Measurements from ENCODE around the gene KCNIP1. TPM values are rescaled to one million over a fixed set of nuclear protein-coding genes. Genes with fewer than 3 reads are reported as not detected.
A peak's percentile ranks its signal among the peaks of the same experiment; 100 is the strongest.

The KCNIP1 gene
- total RNA-seq, 2 donors from 2014 or later, result not detected

DNA sequence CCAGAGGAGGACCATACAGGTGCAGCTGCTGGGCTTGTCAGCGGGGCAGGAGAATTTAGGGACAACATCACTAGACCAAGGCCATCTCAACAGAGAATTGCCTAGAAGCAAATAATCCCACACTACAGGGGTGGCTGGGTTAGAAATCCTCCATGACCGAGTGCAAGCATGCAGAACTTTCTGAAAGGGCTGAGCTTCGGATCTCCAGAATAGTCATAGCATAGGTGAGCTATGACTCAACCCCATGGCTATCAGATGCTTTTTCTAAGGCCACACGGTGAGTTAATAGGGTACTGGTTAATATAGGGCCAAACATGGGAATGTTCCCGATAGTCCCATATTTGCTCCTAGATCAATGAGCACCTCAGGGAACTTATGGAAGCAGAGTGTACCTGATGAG, 4.2 kb downstream of the KCNIP1 start:
- DNase-seq (ENCODE audit: low spot score) (no peak), ATAC-seq (no peak)
- Mint-ChIP-seq H3K9me3 (no peaks in the 10 kb centered on the region), H3K36me3 (no peaks in the 10 kb centered on the region), H3K4me3 (no peak overlapping the region), H3K27ac (no peak overlapping the region), H3K4me1 (ENCODE audit: low read depth in 2 of 2) (no peaks in the 10 kb centered on the region), H3K27me3 (peaks cover 8 to 20% of the 10 kb centered on the region in 2 donors)

DNA sequence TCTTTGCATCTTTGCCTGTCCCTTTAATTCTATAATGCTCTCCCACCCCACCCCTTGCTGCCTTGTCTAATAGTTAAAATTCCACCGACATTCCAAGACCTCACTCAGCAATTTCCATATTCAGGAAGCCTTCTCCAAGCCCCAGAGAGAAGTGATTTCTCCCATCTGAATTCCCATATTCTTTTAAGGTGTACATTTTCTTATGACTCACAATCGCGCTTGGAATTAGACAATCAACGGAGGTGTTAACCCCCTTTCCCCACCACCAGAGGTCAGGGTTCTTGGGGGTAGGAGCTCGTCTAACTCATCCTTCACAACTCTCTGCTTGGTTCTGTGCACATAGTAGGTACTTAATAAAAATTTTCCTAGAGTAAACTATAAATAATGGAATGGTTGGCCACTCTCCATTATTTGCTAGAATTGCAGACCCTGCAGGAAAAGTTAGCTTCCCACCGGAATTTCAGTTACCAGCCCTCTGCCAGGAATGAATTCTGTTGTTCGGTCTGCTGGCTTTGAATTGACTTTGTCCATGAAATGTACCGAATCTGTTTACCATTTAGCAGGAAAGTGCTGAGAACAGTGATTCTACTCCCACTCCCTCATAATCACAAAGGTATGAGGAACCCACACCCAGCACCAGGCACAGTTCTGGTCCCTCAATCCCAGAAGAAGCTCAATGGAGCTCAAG, 5.0 kb downstream of the KCNIP1 start:
- ATAC-seq (no peak), DNase-seq (ENCODE audit: low spot score) (no peak)
- Mint-ChIP-seq H3K36me3 (no peaks in the 10 kb centered on the region), H3K27ac (no peak overlapping the region), H3K4me3 (no peak overlapping the region), H3K9me3 (no peaks in the 10 kb centered on the region), H3K4me1 (ENCODE audit: low read depth in 2 of 2) (no peaks in the 10 kb centered on the region), H3K27me3 (peaks cover 6 to 16% of the 10 kb centered on the region in 2 donors)

GRCh38 chr5:170509348-170509660, 5.5 kb downstream of the KCNIP1 start:
- Mint-ChIP-seq H3K36me3 (no peaks in the 10 kb centered on the region), H3K27me3 (peaks cover 6 to 16% of the 10 kb centered on the region in 2 donors), H3K27ac (no peak overlapping the region), H3K4me3 (no peak overlapping the region), H3K4me1 (ENCODE audit: low read depth in 2 of 2) (no peaks in the 10 kb centered on the region), H3K9me3 (no peaks in the 10 kb centered on the region)
- no peak for ATAC-seq
- no peak for DNase-seq (ENCODE audit: low spot score)

- no peak for ATAC-seq
- Mint-ChIP-seq H3K27me3 (peaks cover 3 to 12% of the 10 kb centered on the region in 2 donors), H3K4me1 (ENCODE audit: low read depth in 2 of 2) (no peaks in the 10 kb centered on the region), H3K4me3 (no peak overlapping the region), H3K27ac (no peak overlapping the region), H3K9me3 (no peaks in the 10 kb centered on the region), H3K36me3 (no peaks in the 10 kb centered on the region)
- DNase-seq (ENCODE audit: low spot score), result no peak
Measured at GRCh38 chr5:170510126-170510525, 6.3 kb downstream of the KCNIP1 start.

GRCh38 chr5:170510559-170510958, 6.7 kb downstream of the KCNIP1 start:
- Mint-ChIP-seq H3K27ac (no peak overlapping the region), H3K4me3 (no peak overlapping the region), H3K27me3 (peaks cover 0 to 9% of the 10 kb centered on the region in 2 donors), H3K9me3 (no peaks in the 10 kb centered on the region), H3K36me3 (no peaks in the 10 kb centered on the region), H3K4me1 (ENCODE audit: low read depth in 2 of 2) (no peaks in the 10 kb centered on the region)
- DNase-seq (ENCODE audit: low spot score) (no peak), ATAC-seq (no peak)

- ATAC-seq (no peak), DNase-seq (ENCODE audit: low spot score) (no peak)
- no peaks in the 10 kb centered on the region for H3K9me3 Mint-ChIP-seq
- no peak overlapping the region for H3K4me3 Mint-ChIP-seq
- peaks cover 0 to 9% of the 10 kb centered on the region in 2 donors for H3K27me3 Mint-ChIP-seq
- no peaks in the 10 kb centered on the region for H3K4me1 Mint-ChIP-seq (ENCODE audit: low read depth in 2 of 2)
- H3K36me3 Mint-ChIP-seq, result no peaks in the 10 kb centered on the region
- no peak overlapping the region for H3K27ac Mint-ChIP-seq
Measured at GRCh38 chr5:170511551-170512258, 7.9 kb downstream of the KCNIP1 start.

GRCh38 chr5:170513856-170514525, 10.2 kb downstream of the KCNIP1 start:
- Mint-ChIP-seq H3K4me3 (no peak overlapping the region), H3K27ac (no peak overlapping the region), H3K27me3 (peaks cover under 1 to 3% of the 10 kb centered on the region in 2 donors), H3K9me3 (no peaks in the 10 kb centered on the region), H3K36me3 (no peaks in the 10 kb centered on the region), H3K4me1 (ENCODE audit: low read depth in 2 of 2) (no peaks in the 10 kb centered on the region)
- ATAC-seq (no peak), DNase-seq (ENCODE audit: low spot score) (no peak)

GRCh38 chr5:170517411-170517810, 13.6 kb downstream of the KCNIP1 start:
- no peak overlapping the region for H3K27ac Mint-ChIP-seq
- DNase-seq (ENCODE audit: low spot score) (no peak), ATAC-seq (no peak)
- peaks cover 8 to 17% of the 10 kb centered on the region in 2 donors for H3K27me3 Mint-ChIP-seq
- no peaks in the 10 kb centered on the region for H3K9me3 Mint-ChIP-seq
- no peaks in the 10 kb centered on the region for H3K36me3 Mint-ChIP-seq
- H3K4me1 Mint-ChIP-seq (ENCODE audit: low read depth in 2 of 2), result no peaks in the 10 kb centered on the region
- H3K4me3 Mint-ChIP-seq, result no peak overlapping the region

- no peaks in the 10 kb centered on the region for H3K9me3 Mint-ChIP-seq
Measured at GRCh38 chr5:170518277-170518676, 14.5 kb downstream of the KCNIP1 start.

GRCh38 chr5:170519549-170519948, 15.7 kb downstream of the KCNIP1 start:
- Mint-ChIP-seq H3K27me3 (peaks cover 15 to 17% of the 10 kb centered on the region in 2 donors), H3K36me3 (no peaks in the 10 kb centered on the region), H3K4me1 (ENCODE audit: low read depth in 2 of 2) (peaks cover 0 to 3% of the 10 kb centered on the region in 2 donors), H3K4me3 (no peak overlapping the region), H3K27ac (no peak overlapping the region), H3K9me3 (no peaks in the 10 kb centered on the region)
- no peak for ATAC-seq
- DNase-seq (ENCODE audit: low spot score), result no peak

More at GRCh38 chr5:170518277-170518676, 14.5 kb downstream of the KCNIP1 start:
- Mint-ChIP-seq H3K36me3 (no peaks in the 10 kb centered on the region), H3K4me3 (no peak overlapping the region), H3K4me1 (ENCODE audit: low read depth in 2 of 2) (no peaks in the 10 kb centered on the region), H3K27ac (no peak overlapping the region), H3K27me3 (peaks cover 8 to 17% of the 10 kb centered on the region in 2 donors)
- no peak for DNase-seq (ENCODE audit: low spot score)
- ATAC-seq, result no peak

- Mint-ChIP-seq H3K4me1 (ENCODE audit: low read depth in 2 of 2) (peaks cover 0 to 3% of the 10 kb centered on the region in 2 donors), H3K27ac (no peak overlapping the region), H3K4me3 (no peak overlapping the region), H3K27me3 (peaks cover 15 to 17% of the 10 kb centered on the region in 2 donors), H3K36me3 (no peaks in the 10 kb centered on the region), H3K9me3 (no peaks in the 10 kb centered on the region)
- no peak for ATAC-seq
- no peak for DNase-seq (ENCODE audit: low spot score)
Measured at GRCh38 chr5:170520372-170520771, 16.6 kb downstream of the KCNIP1 start.

GRCh38 chr5:170522211-170523141, 18.7 kb downstream of the KCNIP1 start:
- no peak overlapping the region for H3K27ac Mint-ChIP-seq
- DNase-seq (ENCODE audit: low spot score), result no peak
- peaks cover 15 to 17% of the 10 kb centered on the region in 2 donors for H3K27me3 Mint-ChIP-seq
- no peaks in the 10 kb centered on the region for H3K36me3 Mint-ChIP-seq
- no peak for ATAC-seq
- peaks cover 0 to 3% of the 10 kb centered on the region in 2 donors for H3K4me1 Mint-ChIP-seq (ENCODE audit: low read depth in 2 of 2)
- H3K4me3 Mint-ChIP-seq, result no peak overlapping the region
- H3K9me3 Mint-ChIP-seq, result no peaks in the 10 kb centered on the region

DNA sequence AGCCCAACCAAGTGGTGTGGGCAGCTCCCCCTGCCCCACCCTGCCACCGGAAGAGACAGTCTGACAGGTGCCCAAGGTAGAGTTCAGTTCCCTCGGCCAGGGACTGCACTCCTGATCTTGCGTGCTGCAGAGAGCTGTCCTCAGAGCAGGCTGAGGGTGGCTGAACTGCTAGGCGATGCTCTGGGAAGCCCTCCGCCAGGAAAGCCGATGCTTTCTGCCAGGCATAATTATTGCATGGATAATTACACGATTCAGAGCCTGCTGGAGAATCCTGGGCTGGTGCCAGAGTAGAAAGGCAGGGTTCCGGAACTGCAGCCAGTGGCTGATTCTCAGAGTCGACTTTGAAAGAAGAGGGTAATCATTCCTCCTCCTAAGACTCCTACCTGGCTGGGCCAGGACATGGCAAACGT, 19.3 kb downstream of the KCNIP1 start:
- DNase-seq (ENCODE audit: low spot score) (peak; percentile 26), ATAC-seq (no peak)
- Mint-ChIP-seq H3K4me3 (no peak overlapping the region), H3K36me3 (no peaks in the 10 kb centered on the region), H3K4me1 (ENCODE audit: low read depth in 2 of 2) (peaks cover 0 to 3% of the 10 kb centered on the region in 2 donors), H3K27me3 (peaks cover 15 to 17% of the 10 kb centered on the region in 2 donors), H3K9me3 (no peaks in the 10 kb centered on the region), H3K27ac (no peak overlapping the region)
